Stimulated activated memory B cell treated with anti-CD40 and anti-IgM and Interleukin-4, amounts not matched to agents 10 μg/mL and 1 μg/mL and 100 μg/mL, for 72 hours (primary cell): ENCODE measurements around the gene LRRN1.
"Not testable (repeated sequence)": the region's sequence is repeated elsewhere in the genome, so short reads cannot be mapped to it uniquely, and the experiment has no call there.

Experiments
- ATAC-seq: fragments of 150-1000 bp; cut with Tn5 transposase; 2 replicates; pipeline ENCODE4 v1.10.0; 2021
- H3K27ac Mint-ChIP-seq: one replicate; pipeline ENCODE4 v1.8.0; 2022; ENCODE audit warnings: mild to moderate bottlenecking, mixed read lengths
- H3K27me3 Mint-ChIP-seq: one replicate; pipeline ENCODE4 v1.8.0; 2022; ENCODE audit warnings: mixed read lengths
- H3K36me3 Mint-ChIP-seq: one replicate; pipeline ENCODE4 v1.8.0; 2022; ENCODE audit warnings: mixed read lengths
- H3K4me1 Mint-ChIP-seq: one replicate; pipeline ENCODE4 v1.8.0; 2022; ENCODE audit warnings: mixed read lengths
- H3K4me3 Mint-ChIP-seq: one replicate; pipeline ENCODE4 v1.8.0; 2022; ENCODE audit warnings: mild to moderate bottlenecking, moderate library complexity, mixed read lengths
- H3K9me3 Mint-ChIP-seq: one replicate; pipeline ENCODE4 v1.8.0; 2022; ENCODE audit warnings: mixed read lengths

LRRN1 gene

GRCh38 chr3:3800080-3800455, 837 bp downstream of the LRRN1 start:
- Mint-ChIP-seq H3K4me3 (peak overlapping the region; percentile 93), H3K36me3 (no peaks in the 10 kb centered on the region), H3K4me1 (peaks cover 31% of the 10 kb centered on the region), H3K27me3 (peaks cover 12% of the 10 kb centered on the region), H3K9me3 (no peaks in the 10 kb centered on the region), H3K27ac (peak overlapping the region; percentile 81)
- ATAC-seq = no peak

- no peaks in the 10 kb centered on the region for H3K9me3 Mint-ChIP-seq
- no peaks in the 10 kb centered on the region for H3K36me3 Mint-ChIP-seq
- H3K27ac Mint-ChIP-seq = peak overlapping the region; percentile 81
- no peak for ATAC-seq
- H3K4me3 Mint-ChIP-seq = peak overlapping the region; percentile 93
- H3K27me3 Mint-ChIP-seq = peaks cover 12% of the 10 kb centered on the region
- peaks cover 31% of the 10 kb centered on the region for H3K4me1 Mint-ChIP-seq
Measured at GRCh38 chr3:3800685-3801493, 1.7 kb downstream of the LRRN1 start.

GRCh38 chr3:3801494-3801841, 2.2 kb downstream of the LRRN1 start:
- Mint-ChIP-seq H3K4me3 (no peak overlapping the region), H3K9me3 (no peaks in the 10 kb centered on the region), H3K27me3 (peaks cover 12% of the 10 kb centered on the region), H3K4me1 (peaks cover 31% of the 10 kb centered on the region), H3K36me3 (no peaks in the 10 kb centered on the region), H3K27ac (no peak overlapping the region)
- ATAC-seq = no peak

GRCh38 chr3:3802046-3802445, 2.8 kb downstream of the LRRN1 start:
- Mint-ChIP-seq H3K36me3 (no peaks in the 10 kb centered on the region), H3K27me3 (peaks cover 12% of the 10 kb centered on the region), H3K27ac (no peak overlapping the region), H3K4me3 (no peak overlapping the region), H3K9me3 (no peaks in the 10 kb centered on the region), H3K4me1 (peaks cover 31% of the 10 kb centered on the region)
- no peak for ATAC-seq

GRCh38 chr3:3804560-3804959, 5.3 kb downstream of the LRRN1 start:
- Mint-ChIP-seq H3K9me3 (no peaks in the 10 kb centered on the region), H3K4me1 (peaks cover 20% of the 10 kb centered on the region), H3K27ac (no peak overlapping the region), H3K4me3 (no peak overlapping the region), H3K36me3 (no peaks in the 10 kb centered on the region), H3K27me3 (peaks cover 10% of the 10 kb centered on the region)
- no peak for ATAC-seq

GRCh38 chr3:3806092-3806491, 6.9 kb downstream of the LRRN1 start:
- Mint-ChIP-seq H3K27me3 (no peaks in the 10 kb centered on the region), H3K36me3 (peaks cover under 1% of the 10 kb centered on the region), H3K9me3 (no peaks in the 10 kb centered on the region), H3K4me3 (no peak overlapping the region), H3K4me1 (peaks cover 4% of the 10 kb centered on the region), H3K27ac (no peak overlapping the region)
- no peak for ATAC-seq

- no peak overlapping the region for H3K27ac Mint-ChIP-seq
- no peaks in the 10 kb centered on the region for H3K27me3 Mint-ChIP-seq
- no peak overlapping the region for H3K4me3 Mint-ChIP-seq
- H3K36me3 Mint-ChIP-seq = peaks cover 7% of the 10 kb centered on the region
- no peaks in the 10 kb centered on the region for H3K9me3 Mint-ChIP-seq
- H3K4me1 Mint-ChIP-seq = no peaks in the 10 kb centered on the region
- ATAC-seq = no peak
Measured at GRCh38 chr3:3806856-3807255, 7.6 kb downstream of the LRRN1 start.

- Mint-ChIP-seq H3K27me3 (no peaks in the 10 kb centered on the region), H3K9me3 (no peaks in the 10 kb centered on the region), H3K36me3 (peaks cover 31% of the 10 kb centered on the region), H3K4me3 (no peak overlapping the region), H3K27ac (no peak overlapping the region), H3K4me1 (no peaks in the 10 kb centered on the region)
- ATAC-seq = no peak
Measured at GRCh38 chr3:3813013-3813412, 13.8 kb downstream of the LRRN1 start.

- Mint-ChIP-seq H3K36me3 (peaks cover 41% of the 10 kb centered on the region), H3K9me3 (no peaks in the 10 kb centered on the region), H3K4me1 (no peaks in the 10 kb centered on the region), H3K4me3 (no peak overlapping the region), H3K27ac (no peak overlapping the region), H3K27me3 (no peaks in the 10 kb centered on the region)
- ATAC-seq = no peak
Measured at GRCh38 chr3:3815206-3815605, 16.0 kb downstream of the LRRN1 start.

- Mint-ChIP-seq H3K36me3 (peaks cover 42% of the 10 kb centered on the region), H3K27ac (no peak overlapping the region), H3K9me3 (no peaks in the 10 kb centered on the region), H3K4me3 (no peak overlapping the region), H3K4me1 (no peaks in the 10 kb centered on the region), H3K27me3 (no peaks in the 10 kb centered on the region)
- ATAC-seq = no peak
Measured at GRCh38 chr3:3816034-3816433, 16.8 kb downstream of the LRRN1 start.

GRCh38 chr3:3817865-3818264, 18.6 kb downstream of the LRRN1 start:
- Mint-ChIP-seq H3K4me1 (no peaks in the 10 kb centered on the region), H3K4me3 (no peak overlapping the region), H3K27me3 (no peaks in the 10 kb centered on the region), H3K27ac (no peak overlapping the region), H3K36me3 (peaks cover 39% of the 10 kb centered on the region), H3K9me3 (no peaks in the 10 kb centered on the region)
- no peak for ATAC-seq

GRCh38 chr3:3821777-3822176, 22.5 kb downstream of the LRRN1 start:
- no peaks in the 10 kb centered on the region for H3K27me3 Mint-ChIP-seq
- H3K4me3 Mint-ChIP-seq = no peak overlapping the region
- H3K27ac Mint-ChIP-seq = no peak overlapping the region
- no peaks in the 10 kb centered on the region for H3K4me1 Mint-ChIP-seq
- H3K9me3 Mint-ChIP-seq = no peaks in the 10 kb centered on the region
- peaks cover 33% of the 10 kb centered on the region for H3K36me3 Mint-ChIP-seq
- no peak for ATAC-seq

GRCh38 chr3:3825035-3825434, 25.8 kb downstream of the LRRN1 start:
- Mint-ChIP-seq H3K4me1 (no peaks in the 10 kb centered on the region), H3K9me3 (no peaks in the 10 kb centered on the region), H3K27me3 (no peaks in the 10 kb centered on the region), H3K4me3 (no peak overlapping the region), H3K36me3 (peaks cover 36% of the 10 kb centered on the region), H3K27ac (no peak overlapping the region)
- no peak for ATAC-seq

- H3K36me3 Mint-ChIP-seq = peaks cover 32% of the 10 kb centered on the region
- H3K27me3 Mint-ChIP-seq = no peaks in the 10 kb centered on the region
- H3K4me1 Mint-ChIP-seq = no peaks in the 10 kb centered on the region
- ATAC-seq = no peak
- H3K4me3 Mint-ChIP-seq = no peak overlapping the region
- no peaks in the 10 kb centered on the region for H3K9me3 Mint-ChIP-seq
- H3K27ac Mint-ChIP-seq = no peak overlapping the region
Measured at GRCh38 chr3:3826521-3826920, 27.3 kb downstream of the LRRN1 start.

- Mint-ChIP-seq H3K4me3 (no peak overlapping the region), H3K9me3 (no peaks in the 10 kb centered on the region), H3K27me3 (no peaks in the 10 kb centered on the region), H3K36me3 (peaks cover 31% of the 10 kb centered on the region), H3K4me1 (no peaks in the 10 kb centered on the region), H3K27ac (no peak overlapping the region)
- no peak for ATAC-seq
Measured at GRCh38 chr3:3827111-3827510, 27.9 kb downstream of the LRRN1 start.

GRCh38 chr3:3828417-3828816, 29.2 kb downstream of the LRRN1 start:
- not testable (repeated sequence) for H3K4me3 Mint-ChIP-seq

More at GRCh38 chr3:3828417-3828816, 29.2 kb downstream of the LRRN1 start:
- H3K9me3 Mint-ChIP-seq, H3K27me3 Mint-ChIP-seq, H3K4me1 Mint-ChIP-seq, ATAC-seq, H3K27ac Mint-ChIP-seq: not testable (repeated sequence)
- peaks cover 27% of the 10 kb centered on the region for H3K36me3 Mint-ChIP-seq
